ENCODE results near the gene STUM. TPM values are rescaled to one million over a fixed set of nuclear protein-coding genes. Genes with fewer than 3 reads are reported as not detected.

Gene STUM
- total and polyA plus RNA-seq, 2 experiments from 2014 or later, result 0.07 TPM; not detected in 1

DNA sequence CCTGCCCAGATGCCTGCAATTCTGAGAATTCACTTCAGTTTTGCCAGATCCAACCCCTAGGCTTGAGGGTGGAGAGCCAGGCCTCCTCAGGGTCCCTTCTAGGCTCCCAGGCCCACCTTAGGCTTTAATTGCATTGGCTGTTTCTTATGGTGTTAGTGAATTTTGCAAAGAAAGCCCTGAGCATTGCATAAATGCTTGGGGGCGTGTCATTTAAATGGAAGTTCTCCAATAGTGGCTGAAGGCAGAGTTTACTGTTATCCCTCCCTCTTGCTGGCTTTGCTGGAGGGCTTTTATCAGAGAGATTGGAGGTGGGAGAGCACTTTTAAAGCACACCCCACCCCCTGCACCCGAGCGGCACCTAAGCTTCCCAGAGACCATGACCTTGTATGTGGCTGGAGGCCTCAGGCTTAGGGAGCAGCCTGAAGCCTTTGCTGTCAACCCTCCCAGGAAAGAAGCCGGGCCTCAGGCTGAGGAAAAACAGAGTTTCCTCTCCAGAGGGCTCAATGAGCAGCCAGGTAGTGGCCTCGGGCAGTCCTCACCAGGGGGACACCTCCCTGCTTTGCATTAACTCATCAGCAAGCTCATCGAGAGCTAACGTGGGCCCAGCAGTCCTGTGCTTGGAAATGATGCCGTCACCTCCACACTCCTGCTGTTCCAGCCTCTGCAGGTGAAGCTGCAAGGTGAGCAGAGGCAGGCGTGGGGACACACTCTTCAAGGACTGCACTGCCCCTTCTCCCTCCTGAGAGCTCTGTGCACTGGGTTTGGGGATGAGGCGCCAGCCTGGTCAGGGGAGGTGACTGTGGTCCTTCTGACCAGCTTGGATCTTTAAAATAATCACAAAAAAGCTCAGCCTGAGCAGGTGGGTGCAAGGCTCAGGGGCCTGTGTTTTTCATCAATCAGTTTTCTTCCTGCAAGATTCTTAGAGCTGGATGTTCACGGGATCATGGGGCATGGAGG lies 58.0 kb downstream of the STUM start:
- Histone ChIP-seq H3K9me2 (replicated peaks; ENCODE audit: insufficient read depth) (no peaks in the 10 kb centered on the region), H2AFZ (no peak overlapping the region), H3K4me3 (no peak overlapping the region), H3K27me3 (peaks cover 4% of the 10 kb centered on the region), H3K27ac (no peak overlapping the region), H3K9me3 (ENCODE audit: low read depth) (no peaks in the 10 kb centered on the region), H3K36me3 (replicated peaks; ENCODE audit: insufficient read depth, low read depth) (no peaks in the 10 kb centered on the region), H3K79me2 (no peaks in the 10 kb centered on the region), H3K4me1 (ENCODE audit: insufficient read depth) (peaks cover 43% of the 10 kb centered on the region), H3K4me2 (no peak overlapping the region), H4K20me1 (ENCODE audit: insufficient read depth, poor library complexity, severe bottlenecking) (no peaks in the 10 kb centered on the region)
- no peak for DNase-seq (ENCODE audit: low spot score)
- WGBS (ENCODE audit: low lambda C conversion rate, missing lambda C conversion rate), result 67% methylated on average over 11 of the region's 11 CpGs
- TF ChIP-seq EZH2phosphoT487 (IDR thresholded peaks at IDR 0.05; ENCODE audit: low read depth, severe bottlenecking, unreplicated experiment) (no peak), EZH2 (IDR thresholded peaks at IDR 0.05; ENCODE audit: borderline replicate concordance) (no peak)
- TF ChIP-seq, protein P1, sequence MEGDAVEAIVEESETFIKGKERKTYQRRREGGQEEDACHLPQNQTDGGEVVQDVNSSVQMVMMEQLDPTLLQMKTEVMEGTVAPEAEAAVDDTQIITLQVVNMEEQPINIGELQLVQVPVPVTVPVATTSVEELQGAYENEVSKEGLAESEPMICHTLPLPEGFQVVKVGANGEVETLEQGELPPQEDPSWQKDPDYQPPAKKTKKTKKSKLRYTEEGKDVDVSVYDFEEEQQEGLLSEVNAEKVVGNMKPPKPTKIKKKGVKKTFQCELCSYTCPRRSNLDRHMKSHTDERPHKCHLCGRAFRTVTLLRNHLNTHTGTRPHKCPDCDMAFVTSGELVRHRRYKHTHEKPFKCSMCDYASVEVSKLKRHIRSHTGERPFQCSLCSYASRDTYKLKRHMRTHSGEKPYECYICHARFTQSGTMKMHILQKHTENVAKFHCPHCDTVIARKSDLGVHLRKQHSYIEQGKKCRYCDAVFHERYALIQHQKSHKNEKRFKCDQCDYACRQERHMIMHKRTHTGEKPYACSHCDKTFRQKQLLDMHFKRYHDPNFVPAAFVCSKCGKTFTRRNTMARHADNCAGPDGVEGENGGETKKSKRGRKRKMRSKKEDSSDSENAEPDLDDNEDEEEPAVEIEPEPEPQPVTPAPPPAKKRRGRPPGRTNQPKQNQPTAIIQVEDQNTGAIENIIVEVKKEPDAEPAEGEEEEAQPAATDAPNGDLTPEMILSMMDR (IDR thresholded peaks at IDR 0.05; ENCODE audit: poor library complexity), result no peak

DNA sequence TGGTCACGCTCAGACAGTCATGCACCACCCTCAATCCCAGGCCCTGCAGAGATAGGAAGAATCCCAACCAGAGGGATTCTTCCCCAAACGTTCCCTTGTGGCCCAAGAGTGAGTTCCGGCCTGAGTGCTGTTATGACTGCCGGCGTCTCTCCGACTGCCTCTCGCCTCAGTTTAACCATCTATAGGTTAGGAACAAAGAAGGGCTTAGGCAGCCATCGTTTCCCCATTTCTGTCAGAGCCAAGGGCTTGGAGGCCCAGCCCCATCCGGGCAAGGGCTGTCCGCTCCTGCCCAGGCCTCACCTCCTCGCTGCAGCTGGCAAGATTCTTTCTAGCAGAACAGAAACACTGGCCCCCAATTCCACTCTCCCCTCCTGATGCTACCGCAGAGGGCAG lies 58.7 kb downstream of the STUM start:
- WGBS (ENCODE audit: low lambda C conversion rate, missing lambda C conversion rate), result 96% methylated on average over 12 of the region's 12 CpGs
- Histone ChIP-seq H3K27me3 (peaks cover 4% of the 10 kb centered on the region), H3K27ac (no peak overlapping the region), H3K4me1 (ENCODE audit: insufficient read depth) (peaks cover 37% of the 10 kb centered on the region), H3K79me2 (no peaks in the 10 kb centered on the region), H3K4me3 (no peak overlapping the region), H3K36me3 (replicated peaks; ENCODE audit: insufficient read depth, low read depth) (no peaks in the 10 kb centered on the region), H4K20me1 (ENCODE audit: insufficient read depth, poor library complexity, severe bottlenecking) (no peaks in the 10 kb centered on the region), H3K4me2 (no peak overlapping the region), H3K9me2 (replicated peaks; ENCODE audit: insufficient read depth) (no peaks in the 10 kb centered on the region), H3K9me3 (ENCODE audit: low read depth) (no peaks in the 10 kb centered on the region), H2AFZ (no peak overlapping the region)
- TF ChIP-seq EZH2phosphoT487 (IDR thresholded peaks at IDR 0.05; ENCODE audit: low read depth, severe bottlenecking, unreplicated experiment) (no peak), EZH2 (IDR thresholded peaks at IDR 0.05; ENCODE audit: borderline replicate concordance) (no peak)
- TF ChIP-seq, protein P1 (IDR thresholded peaks at IDR 0.05; ENCODE audit: poor library complexity), result no peak
- no peak for DNase-seq (ENCODE audit: low spot score)

DNA sequence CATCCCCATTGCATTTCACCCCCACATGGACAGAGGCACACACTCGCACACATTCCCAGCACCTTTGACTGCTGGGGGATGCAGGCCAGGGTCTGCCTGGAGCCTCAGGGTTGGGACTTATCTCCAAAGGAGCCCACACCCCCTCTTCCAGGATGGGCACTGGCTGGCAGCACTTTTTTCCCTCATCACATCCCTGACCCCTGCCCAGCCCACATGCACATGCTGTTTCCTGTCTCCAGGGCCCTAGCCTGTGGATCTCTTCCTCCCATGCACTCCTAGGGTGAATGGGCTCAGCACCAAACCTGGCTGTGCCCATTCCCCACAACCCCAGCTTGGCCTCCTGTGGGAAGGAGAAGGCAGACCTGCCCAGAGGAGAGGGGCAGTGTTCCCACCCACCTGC lies 59.3 kb downstream of the STUM start:
- 100% methylated on average over 1 of the region's 1 CpG for WGBS (ENCODE audit: low lambda C conversion rate, missing lambda C conversion rate)

More for the DNA sequence above, 59.3 kb downstream of the STUM start:
- peaks cover 31% of the 10 kb centered on the region for H3K4me1 ChIP-seq (ENCODE audit: insufficient read depth)
- no peak overlapping the region for H2AFZ ChIP-seq
- H4K20me1 ChIP-seq (ENCODE audit: insufficient read depth, poor library complexity, severe bottlenecking), result no peaks in the 10 kb centered on the region
- no peak overlapping the region for H3K4me2 ChIP-seq
- H3K36me3 ChIP-seq (replicated peaks; ENCODE audit: insufficient read depth, low read depth), result no peaks in the 10 kb centered on the region
- H3K4me3 ChIP-seq, result no peak overlapping the region
- no peaks in the 10 kb centered on the region for H3K9me3 ChIP-seq (ENCODE audit: low read depth)
- peaks cover 4% of the 10 kb centered on the region for H3K27me3 ChIP-seq
- no peaks in the 10 kb centered on the region for H3K9me2 ChIP-seq (replicated peaks; ENCODE audit: insufficient read depth)
- no peaks in the 10 kb centered on the region for H3K79me2 ChIP-seq
- H3K27ac ChIP-seq, result no peak overlapping the region
- no peak for DNase-seq (ENCODE audit: low spot score)
- TF ChIP-seq EZH2phosphoT487 (IDR thresholded peaks at IDR 0.05; ENCODE audit: low read depth, severe bottlenecking, unreplicated experiment) (no peak), EZH2 (IDR thresholded peaks at IDR 0.05; ENCODE audit: borderline replicate concordance) (no peak)
- TF ChIP-seq, protein P1 (IDR thresholded peaks at IDR 0.05; ENCODE audit: poor library complexity), result no peak
